ENCODE data around the gene TNRC6C. TPM values are rescaled to one million over a fixed set of nuclear protein-coding genes. Genes with fewer than 3 reads are reported as not detected.

Gene TNRC6C
- total and polyA plus RNA-seq, 9 of the 15 experiments (the other 6 are each of a cell fraction or from before 2014, with no cell fraction given): 0.20 to 4.9 (median 2.3) TPM

DNA sequence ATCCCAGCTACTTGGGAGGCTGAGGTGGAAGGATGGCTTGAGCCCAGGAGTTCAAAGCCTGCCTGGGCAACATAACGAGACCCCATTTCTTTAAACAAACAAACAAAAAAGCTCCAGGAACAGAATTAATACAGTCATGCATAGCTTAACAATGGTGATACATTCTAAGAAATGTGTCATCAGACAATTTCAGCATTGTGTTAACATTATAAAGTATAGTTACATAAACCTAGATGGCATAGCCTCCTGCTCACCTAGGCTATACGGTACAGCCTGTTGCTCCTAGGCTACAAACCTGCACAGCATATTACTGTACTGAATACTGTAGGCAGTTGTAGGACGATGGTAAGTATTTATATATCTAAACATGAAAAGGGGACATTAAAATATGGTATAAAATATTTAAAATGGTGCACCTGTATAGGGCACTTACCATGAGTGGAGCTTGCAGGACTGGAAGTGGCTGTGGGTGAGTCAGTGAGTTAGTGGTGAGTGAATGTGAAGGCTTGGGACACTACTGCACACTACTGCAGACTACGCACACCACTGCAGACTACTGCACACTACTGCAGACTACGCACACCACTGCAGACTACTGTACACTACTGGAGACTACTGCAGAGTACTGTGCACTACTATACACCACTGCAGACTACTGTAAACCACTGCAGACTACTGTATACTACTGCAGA is 95.4 kb downstream of the TNRC6C start:
- no peak overlapping the region for H2AFZ ChIP-seq (ENCODE audit: low read depth, low read length)
- H3K36me3 ChIP-seq (ENCODE audit: control insufficient read depth, insufficient read depth, low read length): peaks cover 19% of the 10 kb centered on the region
- DNase-seq (ENCODE audit: extremely low read depth in 1 of 4, low spot score in 3 of 4) (no peak), FAIRE-seq (no peak), ATAC-seq (no peak)
- H3K27me3 ChIP-seq (ENCODE audit: control insufficient read depth in 2 of 2, insufficient read depth in 2 of 2, low read length in 2 of 2): no peaks in the 10 kb centered on the region
- H3K4me2 ChIP-seq (ENCODE audit: insufficient read depth, low read length): no peak overlapping the region
- no peak overlapping the region for H3K27ac ChIP-seq (ENCODE audit: extremely low read depth, low read depth, low read length)
- no peak overlapping the region for H3K4me3 ChIP-seq
- H3K4me1 ChIP-seq (replicated peaks in 1 of 2; ENCODE audit: control insufficient read depth in 2 of 2, insufficient read depth in 2 of 2, low read length in 2 of 2): peaks cover 20 to 29% of the 10 kb centered on the region in 2 experiments; a peak in 4 of 5 replicates
- H3K9me3 ChIP-seq (replicated peaks; ENCODE audit: control insufficient read depth, insufficient read depth, low read depth, low read length): no peaks in the 10 kb centered on the region
- no peaks in the 10 kb centered on the region for H3K79me2 ChIP-seq (ENCODE audit: control insufficient read depth, insufficient read depth, low read length)
- BruUV-seq (replicated peaks): no TSS peak
- 76% methylated on average over 5 of the region's 5 CpGs for WGBS (ENCODE audit: insufficient coverage, low coverage, missing lambda C conversion rate)
- H3K9me1 ChIP-seq (ENCODE audit: control insufficient read depth, insufficient read depth, low read length): no peaks in the 10 kb centered on the region
- intact Hi-C loops (cut with micrococcal nuclease) (no loop called here), in situ Hi-C loops (cut with MboI) (no loop called here)
- H3K9ac ChIP-seq (ENCODE audit: insufficient read depth in 1 of 2, low read depth in 2 of 2, low read length in 2 of 2): no peak overlapping the region
- ChIA-PET CTCF (ENCODE audit: low intra/inter-chr PET ratio) (no interaction called here), POLR2A (interaction anchor here (1.3 kb wide), 1 partner anchor 31 kb away, joined by 4 read pairs; no protein-coding TSS in a partner anchor)
- no peaks in the 10 kb centered on the region for H4K20me1 ChIP-seq (replicated peaks; ENCODE audit: control insufficient read depth, insufficient read depth, low read length)
- TF ChIP-seq MAFF (IDR thresholded peaks at IDR 0.05; ENCODE audit: low read length) (no peak), ZNF584 (CRISPR knock-in tag; IDR thresholded peaks at IDR 0.05; ENCODE audit: low read depth) (no peak), CHD2 (IDR thresholded peaks at IDR 0.05; ENCODE audit: low read depth, low read length) (no peak), XRCC4 (IDR thresholded peaks at IDR 0.05; ENCODE audit: extremely low read depth, insufficient read depth, insufficient read length) (no peak), NR2C1 (IDR thresholded peaks at IDR 0.05) (no peak), NR2C1 (tag; IDR thresholded peaks at IDR 0.05) (no peak), NFYB (IDR thresholded peaks at IDR 0.05; ENCODE audit: extremely low read depth, insufficient read length) (no peak), KAT2B (IDR thresholded peaks at IDR 0.05; ENCODE audit: low read depth, low read length) (no peak), NCOR1 (IDR thresholded peaks at IDR 0.05) (no peak), ZFP30 (CRISPR knock-in tag; IDR thresholded peaks at IDR 0.05; ENCODE audit: borderline replicate concordance) (no peak), NONO (IDR thresholded peaks at IDR 0.05; ENCODE audit: low read depth in 2 of 2, low read length in 1 of 2) (no peak), MYC (IDR thresholded peaks at IDR 0.05; ENCODE audit: low read depth, low read length) (no peak), MYC (CRISPR knock-in tag; IDR thresholded peaks at IDR 0.05; ENCODE audit: borderline replicate concordance, low read depth) (no peak)
- TF ChIP-seq, protein P1, sequence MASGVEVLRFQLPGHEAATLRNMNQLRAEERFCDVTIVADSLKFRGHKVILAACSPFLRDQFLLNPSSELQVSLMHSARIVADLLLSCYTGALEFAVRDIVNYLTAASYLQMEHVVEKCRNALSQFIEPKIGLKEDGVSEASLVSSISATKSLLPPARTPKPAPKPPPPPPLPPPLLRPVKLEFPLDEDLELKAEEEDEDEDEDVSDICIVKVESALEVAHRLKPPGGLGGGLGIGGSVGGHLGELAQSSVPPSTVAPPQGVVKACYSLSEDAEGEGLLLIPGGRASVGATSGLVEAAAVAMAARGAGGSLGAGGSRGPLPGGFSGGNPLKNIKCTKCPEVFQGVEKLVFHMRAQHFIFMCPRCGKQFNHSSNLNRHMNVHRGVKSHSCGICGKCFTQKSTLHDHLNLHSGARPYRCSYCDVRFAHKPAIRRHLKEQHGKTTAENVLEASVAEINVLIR (CRISPR knock-in tag; IDR thresholded peaks at IDR 0.05): no peak
- TF ChIP-seq, protein P2, sequence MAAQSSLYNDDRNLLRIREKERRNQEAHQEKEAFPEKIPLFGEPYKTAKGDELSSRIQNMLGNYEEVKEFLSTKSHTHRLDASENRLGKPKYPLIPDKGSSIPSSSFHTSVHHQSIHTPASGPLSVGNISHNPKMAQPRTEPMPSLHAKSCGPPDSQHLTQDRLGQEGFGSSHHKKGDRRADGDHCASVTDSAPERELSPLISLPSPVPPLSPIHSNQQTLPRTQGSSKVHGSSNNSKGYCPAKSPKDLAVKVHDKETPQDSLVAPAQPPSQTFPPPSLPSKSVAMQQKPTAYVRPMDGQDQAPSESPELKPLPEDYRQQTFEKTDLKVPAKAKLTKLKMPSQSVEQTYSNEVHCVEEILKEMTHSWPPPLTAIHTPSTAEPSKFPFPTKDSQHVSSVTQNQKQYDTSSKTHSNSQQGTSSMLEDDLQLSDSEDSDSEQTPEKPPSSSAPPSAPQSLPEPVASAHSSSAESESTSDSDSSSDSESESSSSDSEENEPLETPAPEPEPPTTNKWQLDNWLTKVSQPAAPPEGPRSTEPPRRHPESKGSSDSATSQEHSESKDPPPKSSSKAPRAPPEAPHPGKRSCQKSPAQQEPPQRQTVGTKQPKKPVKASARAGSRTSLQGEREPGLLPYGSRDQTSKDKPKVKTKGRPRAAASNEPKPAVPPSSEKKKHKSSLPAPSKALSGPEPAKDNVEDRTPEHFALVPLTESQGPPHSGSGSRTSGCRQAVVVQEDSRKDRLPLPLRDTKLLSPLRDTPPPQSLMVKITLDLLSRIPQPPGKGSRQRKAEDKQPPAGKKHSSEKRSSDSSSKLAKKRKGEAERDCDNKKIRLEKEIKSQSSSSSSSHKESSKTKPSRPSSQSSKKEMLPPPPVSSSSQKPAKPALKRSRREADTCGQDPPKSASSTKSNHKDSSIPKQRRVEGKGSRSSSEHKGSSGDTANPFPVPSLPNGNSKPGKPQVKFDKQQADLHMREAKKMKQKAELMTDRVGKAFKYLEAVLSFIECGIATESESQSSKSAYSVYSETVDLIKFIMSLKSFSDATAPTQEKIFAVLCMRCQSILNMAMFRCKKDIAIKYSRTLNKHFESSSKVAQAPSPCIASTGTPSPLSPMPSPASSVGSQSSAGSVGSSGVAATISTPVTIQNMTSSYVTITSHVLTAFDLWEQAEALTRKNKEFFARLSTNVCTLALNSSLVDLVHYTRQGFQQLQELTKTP (IDR thresholded peaks at IDR 0.05; ENCODE audit: low read depth in 1 of 2, partially characterized antibody in 2 of 2): no peak
- TF ChIP-seq, protein P3, sequence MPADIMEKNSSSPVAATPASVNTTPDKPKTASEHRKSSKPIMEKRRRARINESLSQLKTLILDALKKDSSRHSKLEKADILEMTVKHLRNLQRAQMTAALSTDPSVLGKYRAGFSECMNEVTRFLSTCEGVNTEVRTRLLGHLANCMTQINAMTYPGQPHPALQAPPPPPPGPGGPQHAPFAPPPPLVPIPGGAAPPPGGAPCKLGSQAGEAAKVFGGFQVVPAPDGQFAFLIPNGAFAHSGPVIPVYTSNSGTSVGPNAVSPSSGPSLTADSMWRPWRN (IDR thresholded peaks at IDR 0.05; ENCODE audit: low read depth): no peak
- TF ChIP-seq, protein P4, sequence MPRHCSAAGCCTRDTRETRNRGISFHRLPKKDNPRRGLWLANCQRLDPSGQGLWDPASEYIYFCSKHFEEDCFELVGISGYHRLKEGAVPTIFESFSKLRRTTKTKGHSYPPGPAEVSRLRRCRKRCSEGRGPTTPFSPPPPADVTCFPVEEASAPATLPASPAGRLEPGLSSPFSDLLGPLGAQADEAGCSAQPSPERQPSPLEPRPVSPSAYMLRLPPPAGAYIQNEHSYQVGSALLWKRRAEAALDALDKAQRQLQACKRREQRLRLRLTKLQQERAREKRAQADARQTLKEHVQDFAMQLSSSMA (CRISPR knock-in tag; IDR thresholded peaks at IDR 0.05): no peak
